Suppressor macrophage treated with lipopolysaccharide for 4 hours (primary cell): ENCODE measurements around the gene TNFSF10.
A peak's percentile ranks its signal among the peaks of the same experiment; 100 is the strongest.

Source experiments
- DNase-seq: peaks from one replicate; pipeline ENCODE4 v3.0.0-alpha.2; 2020

Gene TNFSF10

GRCh38 chr3:172516318-172517214 lies 6.7 kb downstream of the TNFSF10 start:
- DNase-seq: no peak

DNA sequence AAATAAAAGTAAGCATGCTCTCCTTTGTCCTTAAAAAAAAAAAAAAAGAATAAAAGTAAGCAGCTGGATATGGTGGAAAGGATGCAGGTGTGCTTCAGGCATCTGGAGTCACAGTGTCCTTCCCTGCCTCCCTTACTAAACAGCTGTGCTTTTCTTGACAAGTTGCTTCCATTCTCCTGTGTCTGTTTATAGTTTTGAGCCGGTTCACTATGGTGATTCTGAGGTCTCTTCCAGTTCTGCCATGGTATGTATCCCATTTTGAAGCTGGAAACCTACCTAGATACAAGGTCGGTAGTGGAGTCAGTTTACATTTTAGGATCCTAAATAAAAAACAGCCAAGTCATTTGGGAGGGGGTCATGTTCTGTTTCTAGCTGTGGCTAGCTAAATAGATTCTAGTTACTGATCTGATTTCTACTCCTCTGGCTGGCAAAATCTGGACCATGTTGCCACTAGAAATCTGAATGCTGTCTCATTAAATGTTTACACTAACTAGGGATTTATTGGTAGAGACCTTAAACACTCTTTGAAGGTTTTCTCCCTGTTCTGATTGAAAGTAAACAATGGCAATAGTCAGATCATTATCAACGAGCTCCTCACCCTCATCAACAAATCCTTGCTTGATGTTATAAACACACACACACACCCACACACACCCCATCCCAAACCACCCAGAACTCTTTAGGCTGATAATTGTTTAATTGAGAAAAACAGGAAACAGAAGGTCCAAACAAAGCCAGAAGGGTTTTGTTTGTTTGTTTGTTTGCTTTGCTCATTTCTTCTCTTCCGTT lies 7.9 kb downstream of the TNFSF10 start:
- no peak for DNase-seq

DNA sequence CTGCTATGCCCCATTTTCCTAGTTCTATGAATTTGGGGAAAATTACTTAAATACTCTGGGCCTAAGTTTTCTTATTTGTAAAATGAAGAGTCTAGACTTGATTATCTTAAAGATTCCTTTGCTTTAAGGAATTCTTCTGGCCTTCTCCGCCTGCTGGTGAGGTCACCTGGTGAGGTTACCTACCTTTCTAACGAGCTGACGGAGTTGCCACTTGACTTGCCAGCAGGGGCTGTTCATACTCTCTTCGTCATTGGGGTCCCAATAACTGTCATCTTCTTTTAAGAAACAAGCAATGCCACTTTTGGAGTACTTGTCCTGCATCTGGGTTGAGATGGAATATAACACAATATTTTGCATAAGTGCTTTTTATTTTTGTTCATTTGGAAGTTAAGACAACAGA lies 8.6 kb downstream of the TNFSF10 start:
- DNase-seq: no peak

DNA sequence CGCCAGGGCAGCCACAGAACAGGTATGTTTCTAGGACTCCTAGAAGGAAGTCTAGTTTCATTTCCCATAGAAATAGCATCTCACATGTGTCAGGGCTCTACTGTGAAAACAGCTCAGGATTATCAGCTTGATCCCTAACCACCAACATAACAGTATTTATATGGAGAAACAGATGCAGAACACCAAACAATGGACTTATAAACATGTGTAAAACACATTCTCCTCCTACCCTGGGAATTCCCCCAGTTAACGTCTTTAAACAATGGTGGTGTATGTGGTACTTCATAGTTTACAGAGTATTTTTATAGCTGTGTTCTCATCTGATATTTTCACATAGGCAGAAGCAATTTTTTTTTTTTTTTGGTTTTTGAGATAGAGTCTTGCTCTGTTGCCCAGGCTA lies 9.7 kb downstream of the TNFSF10 start:
- DNase-seq: no peak

GRCh38 chr3:172511783-172512762 lies 11.2 kb downstream of the TNFSF10 start:
- DNase-seq: peak; percentile 95

- no peak for DNase-seq
These were observed 17.1 kb downstream of the TNFSF10 start for GRCh38 chr3:172506094-172506493.

- no peak for DNase-seq
These were observed 21.7 kb downstream of the TNFSF10 start for GRCh38 chr3:172501540-172501939.

DNA sequence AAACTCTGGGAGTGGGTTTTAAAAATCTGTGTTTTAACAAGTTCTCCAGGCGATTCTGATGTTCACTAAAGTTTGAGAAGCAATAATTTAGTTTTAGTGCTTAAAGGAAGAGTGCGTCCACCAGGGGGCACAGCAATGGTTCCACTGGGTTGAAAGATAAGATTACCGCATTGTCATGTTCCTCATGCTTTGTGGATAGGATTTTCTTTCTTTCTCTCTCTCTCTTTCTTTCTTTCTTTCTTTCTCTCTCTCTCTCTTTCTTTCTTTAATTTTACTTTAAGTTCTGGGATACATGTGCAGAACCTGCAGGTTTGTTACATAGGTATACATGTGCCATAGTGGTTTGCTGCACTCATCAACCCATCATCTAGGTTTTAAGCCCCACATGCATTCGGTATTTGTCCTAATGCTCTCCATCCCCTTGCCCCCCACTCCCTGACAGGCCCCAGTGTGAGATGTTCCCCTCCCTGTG lies 33.0 kb downstream of the TNFSF10 start:
- peak; percentile 90 for DNase-seq

GRCh38 chr3:172478116-172478515 lies 45.1 kb downstream of the TNFSF10 start:
- no peak for DNase-seq

DNA sequence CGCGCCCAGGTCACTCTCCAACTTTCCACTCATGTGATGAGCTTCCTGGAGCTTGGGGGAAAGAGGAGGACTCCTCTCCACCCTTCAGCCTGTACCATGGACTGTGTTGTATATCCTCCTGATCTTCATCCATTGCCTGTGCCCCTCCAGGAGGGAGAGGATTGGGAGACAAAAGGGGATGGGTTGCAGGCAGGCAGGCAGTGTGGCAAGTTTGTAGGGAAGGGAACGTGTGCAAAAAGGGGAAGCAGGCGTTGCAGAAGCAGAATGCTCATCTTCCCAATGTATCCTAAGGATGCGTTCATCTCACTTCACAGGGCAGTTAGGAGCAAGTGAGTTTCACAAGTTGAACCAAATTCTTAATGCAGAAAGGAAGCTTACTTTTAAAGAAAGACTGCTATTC lies 46.9 kb downstream of the TNFSF10 start:
- DNase-seq: peak; percentile 60

- DNase-seq: no peak
These were observed 47.5 kb downstream of the TNFSF10 start for GRCh38 chr3:172475703-172476102.

DNA sequence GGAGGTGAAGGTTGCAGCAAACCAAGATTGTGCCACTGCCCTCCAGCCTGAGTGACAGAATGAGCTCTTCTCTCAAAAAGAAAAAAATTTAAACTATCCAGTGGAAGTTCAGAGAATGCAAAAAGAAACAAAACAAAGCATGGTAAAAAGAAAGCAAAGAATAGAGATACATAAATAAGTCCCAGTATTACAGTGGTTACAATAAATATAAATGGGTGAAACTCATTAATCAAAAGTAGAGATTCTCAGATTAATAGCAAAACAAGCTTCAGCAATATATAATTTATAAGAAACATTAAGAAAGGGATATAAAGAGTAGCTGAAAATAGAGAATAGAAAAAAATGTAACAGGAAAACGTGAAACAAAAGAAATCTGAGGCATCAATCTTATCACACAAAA lies 51.3 kb downstream of the TNFSF10 start:
- DNase-seq: no peak

GRCh38 chr3:172470588-172470987 lies 52.6 kb downstream of the TNFSF10 start:
- DNase-seq: no peak

- DNase-seq: peak; percentile 64
These were observed 55.9 kb downstream of the TNFSF10 start for GRCh38 chr3:172467170-172467824.

GRCh38 chr3:172466553-172467130 lies 56.6 kb downstream of the TNFSF10 start:
- peak; percentile 28 for DNase-seq

DNA sequence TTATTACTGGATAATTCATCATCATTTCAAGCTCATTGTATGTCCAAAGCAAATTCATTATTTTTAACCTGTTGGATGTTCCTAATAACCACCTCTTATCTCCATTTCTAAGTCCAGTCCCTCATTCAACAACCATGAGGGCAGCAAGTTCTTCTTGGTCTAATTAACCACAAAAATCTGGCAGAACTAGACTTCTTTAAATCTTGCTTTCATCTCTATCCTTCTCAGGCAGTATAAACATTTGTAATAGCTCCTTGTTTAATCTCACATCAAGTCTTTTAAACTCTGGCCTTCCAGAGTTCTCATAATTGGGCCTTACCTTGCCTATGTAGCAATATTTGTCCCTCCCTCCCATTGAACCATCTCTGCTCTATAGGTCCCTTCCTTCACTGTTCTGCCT lies 57.9 kb downstream of the TNFSF10 start:
- DNase-seq: no peak

- DNase-seq: no peak
These were observed 58.9 kb downstream of the TNFSF10 start for GRCh38 chr3:172464306-172464705.

- peak; percentile 60 for DNase-seq
These were observed 61.6 kb downstream of the TNFSF10 start for GRCh38 chr3:172461530-172462138.

DNA sequence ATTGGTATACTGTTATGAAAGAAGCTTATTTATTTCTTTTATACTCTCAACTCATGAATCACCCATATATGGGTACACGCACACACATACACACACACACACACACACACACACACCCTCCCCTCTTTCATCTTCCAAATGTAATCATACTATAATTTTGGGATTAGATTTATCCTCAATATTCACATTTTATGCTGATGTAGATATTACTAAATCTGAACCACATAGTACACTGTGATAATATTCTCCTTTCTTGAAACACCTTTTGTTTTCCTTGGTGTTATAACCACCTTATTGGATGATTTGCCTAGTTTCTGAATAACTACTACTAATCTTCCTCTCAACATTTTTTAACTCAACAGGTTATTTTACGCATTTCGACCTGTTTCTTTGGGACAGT lies 66.8 kb downstream of the TNFSF10 start:
- no peak for DNase-seq
